ENCODE results near the gene CLCN1.

The CLCN1 gene

DNA sequence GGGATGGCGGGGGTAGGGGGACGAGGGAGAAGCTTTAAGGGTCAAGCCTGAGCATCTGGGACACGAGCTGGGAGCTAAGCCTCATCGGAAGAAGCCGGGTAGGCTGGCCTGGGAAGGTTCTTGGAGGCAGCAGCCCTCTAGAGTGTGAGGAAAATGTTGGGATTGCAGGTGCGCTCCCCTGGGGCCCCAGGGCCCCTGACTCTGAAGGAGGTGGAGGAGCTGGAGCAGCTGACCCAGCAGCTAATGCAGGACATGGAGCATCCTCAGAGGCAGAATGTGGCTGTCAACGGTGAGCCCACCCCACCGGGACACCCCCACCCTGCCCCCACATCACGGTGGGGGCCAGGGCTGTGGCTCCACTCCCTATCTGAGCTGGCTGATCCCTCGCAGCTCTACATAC lies 72.1 kb downstream of the CLCN1 start:
- no peak overlapping the region for H2AFZ ChIP-seq (ENCODE audit: low read length)
- no peaks in the 10 kb centered on the region for H3K36me3 ChIP-seq (ENCODE audit: insufficient read depth, low read length)
- no peaks in the 10 kb centered on the region for H3K9me3 ChIP-seq (ENCODE audit: low read length)
- H3K9me2 ChIP-seq (ENCODE audit: low read depth, low read length) = no peaks in the 10 kb centered on the region
- H3K4me2 ChIP-seq (ENCODE audit: low read length) = no peak overlapping the region
- H3K9ac ChIP-seq (ENCODE audit: low read length) = no peak overlapping the region
- no peaks in the 10 kb centered on the region for H3F3A ChIP-seq (ENCODE audit: insufficient read depth, low read length)
- no peaks in the 10 kb centered on the region for H3K27me3 ChIP-seq (ENCODE audit: insufficient read depth, low read length)
- no peaks in the 10 kb centered on the region for H4K20me1 ChIP-seq (ENCODE audit: insufficient read depth, low read length)
- H3K4me3 ChIP-seq (ENCODE audit: low read depth, low read length, poor library complexity, severe bottlenecking) = no peak overlapping the region
- TF ChIP-seq EZH2 (IDR thresholded peaks at IDR 0.05; ENCODE audit: borderline replicate concordance, low read length) = no peak
- TF ChIP-seq, protein P1, sequence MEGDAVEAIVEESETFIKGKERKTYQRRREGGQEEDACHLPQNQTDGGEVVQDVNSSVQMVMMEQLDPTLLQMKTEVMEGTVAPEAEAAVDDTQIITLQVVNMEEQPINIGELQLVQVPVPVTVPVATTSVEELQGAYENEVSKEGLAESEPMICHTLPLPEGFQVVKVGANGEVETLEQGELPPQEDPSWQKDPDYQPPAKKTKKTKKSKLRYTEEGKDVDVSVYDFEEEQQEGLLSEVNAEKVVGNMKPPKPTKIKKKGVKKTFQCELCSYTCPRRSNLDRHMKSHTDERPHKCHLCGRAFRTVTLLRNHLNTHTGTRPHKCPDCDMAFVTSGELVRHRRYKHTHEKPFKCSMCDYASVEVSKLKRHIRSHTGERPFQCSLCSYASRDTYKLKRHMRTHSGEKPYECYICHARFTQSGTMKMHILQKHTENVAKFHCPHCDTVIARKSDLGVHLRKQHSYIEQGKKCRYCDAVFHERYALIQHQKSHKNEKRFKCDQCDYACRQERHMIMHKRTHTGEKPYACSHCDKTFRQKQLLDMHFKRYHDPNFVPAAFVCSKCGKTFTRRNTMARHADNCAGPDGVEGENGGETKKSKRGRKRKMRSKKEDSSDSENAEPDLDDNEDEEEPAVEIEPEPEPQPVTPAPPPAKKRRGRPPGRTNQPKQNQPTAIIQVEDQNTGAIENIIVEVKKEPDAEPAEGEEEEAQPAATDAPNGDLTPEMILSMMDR (IDR thresholded peaks at IDR 0.05; ENCODE audit: low read length) = no peak
- no peak overlapping the region for H3K27ac ChIP-seq (ENCODE audit: low read depth, low read length, poor library complexity, severe bottlenecking)
- H3K4me1 ChIP-seq (ENCODE audit: insufficient read depth, low read length, severe bottlenecking) = no peaks in the 10 kb centered on the region
- H3K79me2 ChIP-seq (ENCODE audit: insufficient read depth, low read length) = no peaks in the 10 kb centered on the region

DNA sequence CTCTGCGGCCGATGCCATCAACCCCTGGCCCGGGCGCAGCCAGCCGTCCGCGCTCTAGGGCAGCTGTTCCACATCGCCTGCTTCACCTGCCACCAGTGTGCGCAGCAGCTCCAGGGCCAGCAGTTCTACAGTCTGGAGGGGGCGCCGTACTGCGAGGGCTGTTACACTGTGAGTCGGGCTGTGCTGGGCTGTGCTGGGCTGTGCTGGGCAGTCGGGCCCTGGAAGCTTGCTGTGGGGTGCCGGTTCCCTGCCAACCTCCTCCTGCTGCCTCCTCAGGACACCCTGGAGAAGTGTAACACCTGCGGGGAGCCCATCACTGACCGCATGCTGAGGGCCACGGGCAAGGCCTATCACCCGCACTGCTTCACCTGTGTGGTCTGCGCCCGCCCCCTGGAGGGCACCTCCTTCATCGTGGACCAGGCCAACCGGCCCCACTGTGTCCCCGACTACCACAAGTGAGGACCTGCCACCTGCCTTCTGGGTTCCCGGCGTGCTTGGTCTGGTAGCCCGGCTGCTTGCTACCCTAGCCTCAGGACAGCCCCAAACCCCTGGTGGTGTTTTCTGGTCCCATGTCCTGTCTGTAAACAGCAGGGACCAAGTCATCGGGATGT lies 72.7 kb downstream of the CLCN1 start:
- no peak overlapping the region for H3K4me3 ChIP-seq (ENCODE audit: low read depth, low read length, poor library complexity, severe bottlenecking)
- no peak overlapping the region for H3K9ac ChIP-seq (ENCODE audit: low read length)
- no peaks in the 10 kb centered on the region for H3K4me1 ChIP-seq (ENCODE audit: insufficient read depth, low read length, severe bottlenecking)
- TF ChIP-seq EZH2 (IDR thresholded peaks at IDR 0.05; ENCODE audit: borderline replicate concordance, low read length) = no peak
- TF ChIP-seq, protein P1 (IDR thresholded peaks at IDR 0.05; ENCODE audit: low read length) = no peak
- no peaks in the 10 kb centered on the region for H3F3A ChIP-seq (ENCODE audit: insufficient read depth, low read length)
- H4K20me1 ChIP-seq (ENCODE audit: insufficient read depth, low read length) = no peaks in the 10 kb centered on the region
- no peaks in the 10 kb centered on the region for H3K9me3 ChIP-seq (ENCODE audit: low read length)
- no peaks in the 10 kb centered on the region for H3K36me3 ChIP-seq (ENCODE audit: insufficient read depth, low read length)
- H3K27ac ChIP-seq (ENCODE audit: low read depth, low read length, poor library complexity, severe bottlenecking) = no peak overlapping the region
- H3K79me2 ChIP-seq (ENCODE audit: insufficient read depth, low read length) = no peaks in the 10 kb centered on the region
- H3K4me2 ChIP-seq (ENCODE audit: low read length) = no peak overlapping the region
- H3K9me2 ChIP-seq (ENCODE audit: low read depth, low read length) = no peaks in the 10 kb centered on the region
- H2AFZ ChIP-seq (ENCODE audit: low read length) = no peak overlapping the region
- no peaks in the 10 kb centered on the region for H3K27me3 ChIP-seq (ENCODE audit: insufficient read depth, low read length)

DNA sequence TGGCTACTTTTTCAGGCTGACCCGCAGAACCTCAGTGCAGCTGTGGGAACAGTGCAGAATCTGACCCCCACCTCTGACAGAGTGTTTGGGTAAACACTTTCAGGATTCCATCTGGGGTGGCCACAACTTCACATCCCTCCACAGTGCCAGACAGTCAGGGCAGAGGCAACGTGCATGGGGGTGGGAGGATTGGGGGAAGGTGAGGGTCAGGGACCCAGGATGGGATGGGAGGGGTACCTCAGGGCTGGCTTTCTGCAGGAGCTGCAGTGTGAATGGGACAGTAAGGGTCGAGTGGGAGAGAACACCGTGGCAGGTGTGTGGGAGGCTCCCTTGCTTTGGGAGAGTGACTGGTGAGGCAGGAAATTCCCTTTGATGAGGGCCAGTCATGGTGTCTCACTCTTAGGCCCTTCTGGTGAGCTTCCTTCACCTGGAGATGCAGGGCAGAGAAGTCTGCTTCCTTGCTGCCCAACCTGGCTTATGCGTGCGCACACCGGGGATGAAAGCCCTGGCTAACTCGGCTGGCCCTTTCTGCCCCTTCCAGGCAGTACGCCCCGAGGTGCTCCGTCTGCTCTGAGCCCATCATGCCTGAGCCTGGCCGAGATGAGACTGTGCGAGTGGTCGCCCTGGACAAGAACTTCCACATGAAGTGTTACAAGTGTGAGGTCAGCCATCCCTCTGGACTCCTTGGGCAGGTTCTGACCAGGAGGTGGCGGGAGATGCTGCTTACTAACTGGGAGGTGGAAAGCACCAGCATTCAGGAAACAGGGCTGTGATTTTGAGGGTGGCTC lies 73.6 kb downstream of the CLCN1 start:
- no peaks in the 10 kb centered on the region for H3K9me2 ChIP-seq (ENCODE audit: low read depth, low read length)
- H4K20me1 ChIP-seq (ENCODE audit: insufficient read depth, low read length) = no peaks in the 10 kb centered on the region
- H3K27me3 ChIP-seq (ENCODE audit: insufficient read depth, low read length) = no peaks in the 10 kb centered on the region
- H2AFZ ChIP-seq (ENCODE audit: low read length) = no peak overlapping the region
- no peak overlapping the region for H3K4me2 ChIP-seq (ENCODE audit: low read length)
- H3K9ac ChIP-seq (ENCODE audit: low read length) = no peak overlapping the region
- H3K9me3 ChIP-seq (ENCODE audit: low read length) = no peaks in the 10 kb centered on the region
- H3K4me3 ChIP-seq (ENCODE audit: low read depth, low read length, poor library complexity, severe bottlenecking) = no peak overlapping the region
- H3K27ac ChIP-seq (ENCODE audit: low read depth, low read length, poor library complexity, severe bottlenecking) = no peak overlapping the region
- TF ChIP-seq EZH2 (IDR thresholded peaks at IDR 0.05; ENCODE audit: borderline replicate concordance, low read length) = no peak
- TF ChIP-seq, protein P1 (IDR thresholded peaks at IDR 0.05; ENCODE audit: low read length) = no peak
- no peaks in the 10 kb centered on the region for H3K36me3 ChIP-seq (ENCODE audit: insufficient read depth, low read length)
- no peaks in the 10 kb centered on the region for H3K79me2 ChIP-seq (ENCODE audit: insufficient read depth, low read length)
- H3F3A ChIP-seq (ENCODE audit: insufficient read depth, low read length) = no peaks in the 10 kb centered on the region
- H3K4me1 ChIP-seq (ENCODE audit: insufficient read depth, low read length, severe bottlenecking) = no peaks in the 10 kb centered on the region
